Pulmonary artery endothelial cell (primary cell): ENCODE results near the gene SIAH2. TPM values are rescaled to one million over a fixed set of nuclear protein-coding genes. Genes with fewer than 3 reads are reported as not detected.

ENCODE experiments used
- DNase-seq: peaks from one replicate; pipeline ENCODE4 v3.0.0-alpha.2; 2011; ENCODE audit warnings: low read depth, low spot score
- total RNA-seq: library from RNA; depleted of rRNA; stranded (reverse); fragments of >200 nt; gene quantifications from 2 replicates; pipeline ENCODE4 v1.2.3, GENCODE V29; 2014

The SIAH2 gene
- total RNA-seq, 1 donor from 2014 or later, result 20.5 TPM

DNA sequence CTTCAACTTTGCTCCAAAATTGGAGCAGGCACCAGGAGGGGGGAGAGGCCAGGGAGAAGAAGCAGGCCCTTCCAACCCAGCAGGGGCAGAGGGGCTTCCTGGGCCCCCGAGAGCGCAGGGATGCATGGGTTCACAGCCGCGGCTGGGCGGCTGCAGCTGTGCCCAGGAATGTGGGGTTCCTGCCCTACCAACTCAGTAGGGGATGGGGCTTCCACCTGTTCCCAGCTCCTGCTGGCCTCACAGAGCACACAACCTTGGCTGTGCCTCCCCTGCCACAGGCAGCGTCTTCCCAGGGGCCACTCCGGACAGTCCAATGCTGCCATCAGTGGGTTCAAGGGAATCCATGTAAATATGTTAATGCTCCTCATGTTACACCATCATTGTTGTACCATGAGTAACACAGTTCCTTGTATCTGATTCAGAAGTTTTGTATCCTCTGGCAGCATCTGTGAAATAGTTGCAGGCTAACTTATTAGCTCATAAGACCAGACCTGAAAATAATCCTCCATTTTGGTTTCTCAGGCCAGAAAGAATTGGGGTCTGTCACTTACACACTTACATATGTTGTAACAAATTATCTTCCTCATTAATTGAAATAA is 12.1 kb upstream of the SIAH2 start:
- no peak for DNase-seq

- no peak for DNase-seq
Measured at GRCh38 chr3:150773616-150774192, 10.7 kb upstream of the SIAH2 start.

- DNase-seq, result no peak
Measured at GRCh38 chr3:150771600-150771999, 8.6 kb upstream of the SIAH2 start.

DNA sequence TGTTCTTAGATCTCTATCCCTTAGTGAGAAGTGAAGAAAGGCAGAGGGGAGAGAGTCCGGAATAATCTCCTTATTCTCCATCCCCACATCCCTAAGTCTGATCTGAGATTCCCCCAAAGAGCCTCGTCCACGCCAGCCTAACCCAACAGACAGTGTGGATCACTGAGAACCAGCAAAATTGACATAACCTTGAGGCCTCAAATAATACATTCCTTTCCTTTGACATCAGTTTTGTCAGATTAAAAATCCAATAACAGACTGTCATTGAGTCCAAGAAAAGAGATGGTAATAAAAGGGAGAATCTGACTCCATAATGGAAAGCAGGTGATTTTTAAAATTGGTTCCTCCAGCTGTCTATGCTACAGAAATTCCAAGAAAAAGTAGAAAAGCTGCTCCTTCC is 7.7 kb upstream of the SIAH2 start:
- no peak for DNase-seq

GRCh38 chr3:150766742-150767141 is 3.8 kb upstream of the SIAH2 start:
- DNase-seq, result no peak

DNA sequence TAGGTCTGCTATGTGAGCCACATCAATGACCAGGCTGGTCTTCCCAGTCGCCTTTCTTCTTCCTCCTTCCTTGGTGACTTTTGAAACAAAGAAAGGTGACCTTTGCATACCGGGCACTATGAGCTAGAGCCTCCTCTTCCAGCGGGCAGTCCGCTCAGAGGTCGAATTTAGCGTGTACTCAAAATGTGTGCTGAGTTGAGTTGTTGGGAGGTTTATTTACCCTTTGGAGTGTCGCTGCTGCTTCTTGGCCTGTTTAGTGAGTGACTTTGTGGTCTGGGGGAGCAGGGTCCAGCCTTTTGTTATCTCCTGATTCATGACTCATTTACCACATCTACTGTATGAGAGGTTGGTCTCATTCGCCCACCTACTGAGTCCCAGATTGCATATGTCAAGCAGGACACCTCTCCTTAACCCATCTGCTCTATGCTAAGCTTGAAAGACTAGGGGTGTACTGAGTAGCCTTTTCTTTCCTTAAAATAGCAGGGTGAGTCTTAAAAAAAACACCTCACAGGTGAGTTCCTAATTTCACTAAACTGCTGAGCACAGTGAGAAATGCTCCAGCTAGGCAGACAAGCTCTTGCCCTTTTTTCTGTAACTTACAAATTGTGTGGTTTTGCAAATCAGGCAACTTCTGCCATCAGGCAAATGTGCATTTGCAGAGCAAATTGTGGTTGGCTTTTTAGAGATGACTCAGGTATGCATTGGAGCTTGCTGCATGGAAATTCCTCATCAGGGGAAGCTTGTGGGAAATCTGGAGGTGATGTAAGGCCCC is 3.2 kb upstream of the SIAH2 start:
- no peak for DNase-seq

GRCh38 chr3:150764967-150765366 is 2.0 kb upstream of the SIAH2 start:
- no peak for DNase-seq

GRCh38 chr3:150764566-150764965 is 1.6 kb upstream of the SIAH2 start:
- DNase-seq, result no peak

DNA sequence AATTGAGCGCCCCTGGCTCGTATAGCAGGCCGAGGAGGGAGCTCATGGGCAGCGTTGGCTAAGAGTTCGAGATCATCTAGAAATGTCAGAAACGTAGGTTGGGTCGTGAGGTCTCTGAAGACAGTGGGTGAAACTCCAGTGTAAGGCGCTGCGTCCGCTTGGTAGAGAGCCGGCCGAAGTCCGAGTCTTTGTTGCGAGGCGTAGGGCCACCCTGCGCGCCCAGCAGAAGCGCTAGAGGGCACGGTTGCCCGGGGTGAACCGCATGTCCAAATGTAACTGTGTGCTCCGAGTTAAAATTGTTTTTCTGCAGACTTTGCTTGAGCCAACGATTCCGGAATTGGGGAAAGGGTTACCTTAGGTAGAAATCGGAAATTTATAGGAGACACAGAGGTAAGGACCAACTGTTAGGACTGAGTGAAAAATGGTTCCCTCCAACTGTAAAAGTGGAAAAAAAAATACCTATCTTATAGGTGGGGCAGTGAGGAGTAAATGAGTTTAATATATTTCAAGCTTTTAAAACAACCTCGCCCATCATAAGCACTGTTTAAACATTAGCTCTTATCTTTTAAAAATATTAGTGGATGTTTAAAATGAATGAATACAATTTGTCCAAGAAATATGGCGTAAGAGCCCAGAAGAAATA is 993 bp upstream of the SIAH2 start:
- DNase-seq, result no peak

DNA sequence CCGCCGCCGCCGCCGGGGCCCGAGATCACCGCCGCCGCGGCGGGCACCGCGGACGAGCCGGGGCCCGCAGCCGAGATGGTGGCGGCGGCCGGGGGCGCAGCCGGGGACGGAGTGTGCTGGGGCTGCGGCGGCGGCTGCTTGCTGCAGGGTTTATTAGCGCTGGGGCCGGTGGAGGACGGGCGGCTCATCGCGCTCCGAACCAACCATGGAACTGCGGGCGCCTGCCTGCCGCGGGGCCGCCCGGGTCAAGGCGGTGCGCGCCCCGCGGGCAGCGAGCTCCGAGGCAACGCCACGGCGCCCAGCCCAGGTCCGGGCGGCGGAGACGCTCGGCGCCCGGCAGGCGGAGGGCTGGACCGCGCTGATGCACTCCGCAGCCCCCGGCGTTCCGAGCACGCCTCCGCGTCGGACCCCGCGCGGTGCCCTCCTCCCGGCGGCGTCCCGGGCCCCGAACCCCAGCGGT is 277 bp downstream of the SIAH2 start:
- no peak for DNase-seq

GRCh38 chr3:150761831-150762661 is 923 bp downstream of the SIAH2 start:
- DNase-seq, result no peak

DNA sequence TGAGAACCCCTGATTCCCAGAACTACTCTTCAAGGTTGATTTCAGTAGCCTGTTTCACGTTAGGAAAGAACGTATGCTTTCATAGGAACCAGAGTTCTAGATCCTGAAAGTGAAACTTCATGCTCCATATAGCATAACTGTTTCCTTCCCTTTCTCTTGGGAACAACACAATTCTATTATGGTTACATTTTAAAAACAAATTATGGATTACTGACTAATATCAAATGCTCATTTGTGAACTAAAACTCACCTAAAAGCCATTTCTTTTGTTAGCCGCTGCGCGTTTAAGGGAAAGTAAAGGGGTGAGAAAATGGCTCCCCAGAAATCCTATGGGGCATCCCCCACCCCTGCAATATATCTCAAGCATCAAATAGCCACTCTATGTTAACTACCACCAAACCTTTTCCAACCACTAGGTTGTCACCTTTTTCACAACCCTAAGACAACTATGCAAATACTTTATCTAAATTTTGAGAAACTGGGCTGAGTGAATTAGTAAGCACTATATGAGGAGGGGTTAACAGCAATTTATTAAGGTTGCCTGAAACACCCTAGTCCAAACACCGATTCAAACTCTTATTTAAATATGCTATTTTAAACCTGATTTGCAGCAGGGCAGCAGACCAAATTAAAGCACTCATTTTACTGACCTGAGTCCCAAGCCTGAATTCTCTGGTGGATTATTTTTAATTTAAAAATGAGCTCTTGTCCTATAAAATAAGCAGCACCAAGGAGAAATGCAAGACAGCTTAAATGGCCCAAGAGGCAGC is 2.4 kb downstream of the SIAH2 start:
- no peak for DNase-seq

DNA sequence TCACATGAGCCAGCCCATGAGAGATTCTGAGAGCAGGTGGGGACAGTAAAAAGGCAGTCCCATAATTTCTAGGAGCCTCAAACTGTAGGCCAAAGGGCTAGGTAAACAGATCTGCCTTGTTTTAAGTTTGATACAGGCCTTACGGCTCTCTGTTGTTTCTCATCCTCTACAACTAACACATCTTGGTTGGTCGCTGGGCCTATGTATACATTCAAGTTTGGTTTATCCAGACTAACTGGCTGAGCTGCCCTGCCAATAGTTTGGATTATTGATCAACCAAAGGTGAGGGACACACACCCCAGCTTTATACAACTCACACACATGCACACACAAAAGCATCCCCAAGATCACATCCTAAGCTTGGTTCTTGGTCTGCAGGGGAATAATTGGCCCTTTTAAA is 3.0 kb downstream of the SIAH2 start:
- no peak for DNase-seq

DNA sequence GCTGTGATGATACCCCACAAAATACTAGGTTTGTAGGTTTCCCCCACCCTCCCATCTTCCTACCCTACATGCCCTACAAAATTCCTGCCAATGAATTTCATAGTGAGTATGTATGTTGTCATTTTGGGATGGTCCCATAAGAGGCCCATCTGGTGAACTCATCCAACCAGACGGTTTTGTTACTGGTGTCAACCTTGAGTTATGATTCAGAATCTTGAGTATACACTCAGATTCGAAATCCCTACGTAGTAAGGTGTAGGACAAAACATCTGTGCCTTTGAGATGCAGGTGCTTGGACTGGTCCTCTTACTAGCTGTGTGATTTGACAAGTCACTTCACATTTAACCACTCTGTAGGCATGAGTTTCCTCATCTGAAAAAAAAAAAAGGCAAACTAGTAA is 3.6 kb downstream of the SIAH2 start:
- DNase-seq, result no peak

DNA sequence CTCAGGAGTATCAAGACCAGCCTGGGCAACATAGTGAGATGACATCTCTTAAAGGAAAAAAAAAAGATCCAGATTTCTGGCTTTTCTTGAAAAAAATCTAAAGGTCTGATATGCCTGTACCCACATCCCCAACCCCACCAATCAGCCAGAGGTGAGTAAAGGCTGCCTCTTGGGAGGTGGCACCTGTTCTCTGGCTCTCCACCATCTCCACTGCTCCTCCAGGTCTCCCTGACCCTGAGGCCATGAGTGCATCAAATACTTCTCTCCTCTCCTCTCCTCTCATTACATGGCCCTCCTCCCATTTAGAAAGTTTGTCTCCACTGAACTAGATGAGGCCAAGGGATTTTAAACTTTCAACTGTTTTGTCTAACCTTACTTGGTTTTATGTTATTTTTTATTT is 5.2 kb downstream of the SIAH2 start:
- no peak for DNase-seq

- no peak for DNase-seq
Measured at GRCh38 chr3:150757364-150757763, 5.6 kb downstream of the SIAH2 start.

DNA sequence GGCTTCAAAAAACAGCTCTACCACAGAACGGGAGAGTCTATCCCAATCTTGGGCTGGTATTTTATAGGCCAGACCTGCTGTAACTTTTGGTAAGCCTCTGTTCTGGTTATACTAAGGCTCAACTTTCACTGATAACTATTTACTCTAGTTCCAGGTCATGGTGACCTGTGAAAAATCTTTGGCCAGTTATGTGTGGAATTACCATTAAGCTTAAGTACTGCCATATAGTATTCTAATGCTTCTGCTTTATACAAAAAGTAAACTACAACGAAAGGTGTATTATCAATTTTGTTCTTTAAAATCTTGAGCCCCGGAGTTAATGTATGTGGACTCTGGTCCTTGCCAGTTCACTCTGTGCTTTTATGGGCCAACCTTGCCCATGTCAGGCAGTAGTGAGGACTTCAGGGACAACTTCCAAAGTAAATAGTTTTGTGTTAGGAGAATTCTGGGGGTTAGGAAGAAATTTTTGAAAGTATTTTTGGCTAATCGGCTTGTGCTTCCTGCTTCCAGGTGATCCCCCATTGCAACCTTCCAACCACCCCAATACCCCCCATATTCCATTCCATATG is 6.4 kb downstream of the SIAH2 start:
- DNase-seq, result no peak

DNA sequence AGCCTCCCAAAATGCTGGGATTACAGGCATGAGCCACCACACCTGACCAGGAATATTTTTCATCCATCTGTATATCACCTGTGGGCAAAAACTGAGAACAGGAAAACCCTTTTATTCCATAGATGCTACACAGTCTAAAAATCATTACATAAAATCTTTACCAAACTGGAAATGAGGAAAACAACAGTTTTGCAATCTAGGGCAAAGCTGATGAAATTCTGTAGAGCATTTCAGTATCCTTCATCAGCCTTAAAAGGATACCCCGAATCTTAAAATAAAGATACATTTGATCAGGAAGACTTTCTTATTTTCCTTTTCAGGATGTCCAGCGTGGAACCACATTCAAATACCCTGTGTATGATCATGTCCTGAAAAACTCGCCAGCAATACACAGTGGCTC is 7.1 kb downstream of the SIAH2 start:
- DNase-seq, result no peak

GRCh38 chr3:150754896-150755295 is 8.1 kb downstream of the SIAH2 start:
- no peak for DNase-seq

DNA sequence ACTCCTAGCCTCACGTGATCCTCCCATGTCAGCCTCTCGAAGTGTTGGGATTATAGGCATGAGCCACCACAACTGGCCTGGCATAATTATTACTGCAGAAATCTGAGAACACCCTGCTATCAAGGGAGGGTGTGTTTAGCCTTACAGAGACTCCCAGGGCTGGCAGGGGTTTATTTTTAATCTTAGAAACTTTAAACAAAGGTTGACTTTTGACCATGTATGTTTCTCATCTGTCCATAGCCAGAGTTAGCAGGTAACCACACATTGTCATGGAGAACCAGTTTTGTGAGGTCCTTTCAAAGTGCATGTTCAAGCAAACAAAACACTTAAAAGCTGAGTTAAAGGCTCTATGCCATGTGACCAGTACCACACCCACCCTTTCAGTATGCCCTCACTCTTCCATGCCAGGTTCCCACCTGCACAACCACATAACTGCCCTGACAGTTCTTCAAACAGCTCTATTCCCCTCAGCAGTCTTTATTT is 11.1 kb downstream of the SIAH2 start:
- DNase-seq, result no peak
